ENCODE data around the gene TMEM53.

Gene TMEM53

GRCh38 chr1:44636688-44637598 lies 37.3 kb downstream of the TMEM53 start:
- DNase-seq (ENCODE audit: low read depth), result no peak
- TF ChIP-seq CTCF (IDR thresholded peaks at IDR 0.05; ENCODE audit: control insufficient read depth, insufficient read depth, low read depth, low read length, missing control alignments), result no peak

GRCh38 chr1:44636083-44636687 lies 38.1 kb downstream of the TMEM53 start:
- DNase-seq (ENCODE audit: low read depth), result no peak
- H3K4me3 ChIP-seq (ENCODE audit: control insufficient read depth, low read depth, low read length), result no peak overlapping the region
- no peak for TF ChIP-seq CTCF (IDR thresholded peaks at IDR 0.05; ENCODE audit: control insufficient read depth, insufficient read depth, low read depth, low read length, missing control alignments)

More at GRCh38 chr1:44636688-44637598, 37.3 kb downstream of the TMEM53 start:
- no peak overlapping the region for H3K4me3 ChIP-seq (ENCODE audit: control insufficient read depth, low read depth, low read length)

- TF ChIP-seq CTCF (IDR thresholded peaks at IDR 0.05; ENCODE audit: control insufficient read depth, insufficient read depth, low read depth, low read length, missing control alignments), result no peak
- no peak overlapping the region for H3K4me3 ChIP-seq (ENCODE audit: control insufficient read depth, low read depth, low read length)
- no peak for DNase-seq (ENCODE audit: low read depth)
These were observed 38.8 kb downstream of the TMEM53 start for GRCh38 chr1:44635439-44635838.

- no peak for TF ChIP-seq CTCF (IDR thresholded peaks at IDR 0.05; ENCODE audit: control insufficient read depth, insufficient read depth, low read depth, low read length, missing control alignments)
- no peak for DNase-seq (ENCODE audit: low read depth)
- no peak overlapping the region for H3K4me3 ChIP-seq (ENCODE audit: control insufficient read depth, low read depth, low read length)
These were observed 39.6 kb downstream of the TMEM53 start for GRCh38 chr1:44634606-44635189.

GRCh38 chr1:44632598-44632997 lies 41.7 kb downstream of the TMEM53 start:
- no peak for DNase-seq (ENCODE audit: low read depth)
- H3K4me3 ChIP-seq (ENCODE audit: control insufficient read depth, low read depth, low read length), result peak overlapping the region; percentile 68
- no peak for TF ChIP-seq CTCF (IDR thresholded peaks at IDR 0.05; ENCODE audit: control insufficient read depth, insufficient read depth, low read depth, low read length, missing control alignments)

GRCh38 chr1:44631647-44632539 lies 42.4 kb downstream of the TMEM53 start:
- no peak for DNase-seq (ENCODE audit: low read depth)
- peak overlapping the region; percentile 68 for H3K4me3 ChIP-seq (ENCODE audit: control insufficient read depth, low read depth, low read length)
- no peak for TF ChIP-seq CTCF (IDR thresholded peaks at IDR 0.05; ENCODE audit: control insufficient read depth, insufficient read depth, low read depth, low read length, missing control alignments)
